Upper lobe of left lung (tissue), 6 donors: ENCODE data around the gene ILF3. TPM values are rescaled to one million over a fixed set of nuclear protein-coding genes. Genes with fewer than 3 reads are reported as not detected.

Experiments used
- ATAC-seq, 2 donors: fragments of 200-7000 bp; cut with Tn5 transposase; one replicate each; pipeline ENCODE4 v1.9.1; 2022; ENCODE audit warnings: mild to moderate bottlenecking in 2 of 2, moderate library complexity in 2 of 2; ENCODE audit not compliant: low FRiP score in 2 of 2
- DNase-seq, 2 donors: peaks; one replicate each; pipeline ENCODE4 v3.0.0-alpha.2; 2019 to 2020
- H3K27ac ChIP-seq, 4 donors: fragments of 200-600 bp; sonication (generic); one replicate each; pipeline ENCODE4 v1.5.1; 2016 to 2019
- H3K27me3 ChIP-seq, 4 donors: fragments of 200-600 bp; sonication (generic); one replicate each; pipeline ENCODE4 v1.5.1; 2017 to 2019
- H3K36me3 ChIP-seq, 4 donors: fragments of 200-600 bp; sonication (generic); one replicate each; pipeline ENCODE4 v1.5.1; 2016 to 2019
- H3K4me1 ChIP-seq, 4 donors: fragments of 200-600 bp; sonication (generic); one replicate each; pipeline ENCODE4 v1.5.1; 2018 to 2019
- H3K4me3 ChIP-seq, 4 donors: fragments of 200-600 bp; sonication (generic); one replicate each; pipeline ENCODE4 v1.5.1; 2017 to 2019; ENCODE audit warnings: mild to moderate bottlenecking in 2 of 4, moderate library complexity in 1 of 4
- H3K9me3 ChIP-seq, 4 donors: fragments of 200-600 bp; sonication (generic); one replicate each; pipeline ENCODE4 v1.5.1; 2018 to 2019
- EP300 ChIP-seq, 4 donors: sonication (generic); formaldehyde crosslinking; IDR thresholded peaks; one replicate each; pipeline ENCODE4 v1.5.1; 2017; ENCODE audit warnings: antibody characterized with exemption in 4 of 4, control low read depth in 2 of 4
- POLR2A ChIP-seq, 4 donors: fragments of 450-650 bp; IDR thresholded peaks; one replicate each; pipeline ENCODE4 v1.5.1; 2016 to 2017; ENCODE audit warnings: antibody characterized with exemption in 4 of 4, mild to moderate bottlenecking in 2 of 4
- POLR2AphosphoS5 ChIP-seq, 2 donors: sonication (generic); formaldehyde crosslinking; IDR thresholded peaks; one replicate each; pipeline ENCODE4 v1.5.1; 2017; ENCODE audit warnings: antibody characterized with exemption in 2 of 2
- WGBS, 2 donors: methylation state at CpG; one replicate each; pipeline ENCODE4 v1.1.5; 2017 to 2018; 5-methylcytosine and 5-hydroxymethylcytosine counted together
- total RNA-seq, 6 donors: library from RNA; depleted of rRNA in 4 of 6; stranded (reverse); fragments of >200 nt in 4 of 6; gene quantifications; one replicate each; pipeline versions ENCODE4 v1.1.0 to v1.2.1, GENCODE V29; 2016 to 2021
- TF ChIP-seq, protein P1 (sequence below), 6 experiments: fragments of 450-650 bp in 4 of 6; fragments of 200-600 bp in 2 of 6; sonication (generic) in 2 of 6; IDR thresholded peaks; one replicate each; pipeline ENCODE4 v1.5.1; 2016 to 2019; ENCODE audit warnings: antibody characterized with exemption in 6 of 6
- donor health status: DM: no; HTN: no; CAD: no; lungs with moderate emphysema.
- donor health status: DM: no; HTN: yes; CAD: no; lungs with severe emphysema.

The ILF3 gene
- total RNA-seq, 6 donors from 2014 or later = 121 to 193 (median 169) TPM

DNA sequence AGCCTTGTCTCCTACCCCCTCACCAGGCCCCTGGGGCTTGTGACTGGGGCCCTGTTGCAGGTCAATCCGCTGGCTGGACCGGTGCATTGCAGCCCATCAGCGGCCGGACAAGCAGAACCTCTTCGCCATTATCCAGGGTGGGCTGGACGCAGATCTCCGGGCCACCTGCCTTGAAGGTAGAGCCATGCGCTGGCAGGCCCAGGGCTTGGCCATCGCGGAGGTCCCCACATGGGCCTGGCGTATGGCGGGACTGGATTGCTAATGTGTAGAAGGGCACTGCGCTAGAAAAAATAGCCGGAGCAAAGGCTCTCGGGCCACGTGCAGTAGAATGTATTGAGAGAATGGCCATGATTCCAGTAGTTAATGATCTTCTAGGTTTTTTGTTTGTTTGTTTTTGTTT, 53.3 kb downstream of the ILF3 start:
- H3K27ac ChIP-seq = no peak overlapping the region
- ATAC-seq (no peak), DNase-seq (peak in 1 of 2 donors; percentile 58)
- no peaks in the 10 kb centered on the region for H3K9me3 ChIP-seq
- no peak overlapping the region for H3K4me3 ChIP-seq
- H3K36me3 ChIP-seq = peaks cover 0 to 22% (median 4%) of the 10 kb centered on the region in 4 donors
- H3K4me1 ChIP-seq = peaks cover 0 to under 1% (median 0%) of the 10 kb centered on the region in 4 donors
- 96 to 98% methylated on average over 13 of the region's 16 CpGs for WGBS, 2 donors
- H3K27me3 ChIP-seq = no peaks in the 10 kb centered on the region
- TF ChIP-seq, protein P1, sequence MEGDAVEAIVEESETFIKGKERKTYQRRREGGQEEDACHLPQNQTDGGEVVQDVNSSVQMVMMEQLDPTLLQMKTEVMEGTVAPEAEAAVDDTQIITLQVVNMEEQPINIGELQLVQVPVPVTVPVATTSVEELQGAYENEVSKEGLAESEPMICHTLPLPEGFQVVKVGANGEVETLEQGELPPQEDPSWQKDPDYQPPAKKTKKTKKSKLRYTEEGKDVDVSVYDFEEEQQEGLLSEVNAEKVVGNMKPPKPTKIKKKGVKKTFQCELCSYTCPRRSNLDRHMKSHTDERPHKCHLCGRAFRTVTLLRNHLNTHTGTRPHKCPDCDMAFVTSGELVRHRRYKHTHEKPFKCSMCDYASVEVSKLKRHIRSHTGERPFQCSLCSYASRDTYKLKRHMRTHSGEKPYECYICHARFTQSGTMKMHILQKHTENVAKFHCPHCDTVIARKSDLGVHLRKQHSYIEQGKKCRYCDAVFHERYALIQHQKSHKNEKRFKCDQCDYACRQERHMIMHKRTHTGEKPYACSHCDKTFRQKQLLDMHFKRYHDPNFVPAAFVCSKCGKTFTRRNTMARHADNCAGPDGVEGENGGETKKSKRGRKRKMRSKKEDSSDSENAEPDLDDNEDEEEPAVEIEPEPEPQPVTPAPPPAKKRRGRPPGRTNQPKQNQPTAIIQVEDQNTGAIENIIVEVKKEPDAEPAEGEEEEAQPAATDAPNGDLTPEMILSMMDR (IDR thresholded peaks at IDR 0.05) = no peak
- TF ChIP-seq EP300 (IDR thresholded peaks at IDR 0.05) (no peak), POLR2A (IDR thresholded peaks at IDR 0.05) (no peak), POLR2AphosphoS5 (IDR thresholded peaks at IDR 0.05) (no peak)

DNA sequence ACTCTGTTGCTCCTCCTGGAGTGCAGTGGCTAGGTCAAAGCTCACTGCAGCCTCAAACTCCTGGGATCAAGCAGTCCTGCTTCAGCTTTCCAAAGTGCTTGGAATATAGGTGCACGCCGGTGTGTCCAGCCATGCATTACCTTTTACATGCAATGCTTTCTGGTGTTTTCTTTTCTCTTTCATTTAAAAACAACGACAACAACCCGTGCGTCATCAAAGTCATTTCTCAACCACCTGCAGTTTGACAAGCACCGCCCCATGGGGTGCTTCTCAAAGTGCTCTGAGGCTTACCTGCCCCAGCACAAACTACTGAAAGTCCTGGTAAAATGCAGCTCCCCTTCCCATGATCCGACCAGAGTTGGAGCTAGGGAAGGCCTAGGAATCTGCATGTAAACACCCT, 54.1 kb downstream of the ILF3 start:
- Histone ChIP-seq H3K27me3 (no peaks in the 10 kb centered on the region), H3K4me3 (no peak overlapping the region), H3K27ac (no peak overlapping the region), H3K4me1 (no peaks in the 10 kb centered on the region), H3K9me3 (no peaks in the 10 kb centered on the region), H3K36me3 (peaks cover 0 to 30% (median 9%) of the 10 kb centered on the region in 4 donors)
- no peak for TF ChIP-seq POLR2A (IDR thresholded peaks at IDR 0.05)
- no peak for ATAC-seq
- 91 to 93% methylated on average over 7 of the region's 7 CpGs for WGBS, 2 donors
- DNase-seq = no peak

- Histone ChIP-seq H3K4me3 (no peak overlapping the region), H3K36me3 (peaks cover 0 to 30% (median 10%) of the 10 kb centered on the region in 4 donors), H3K9me3 (no peaks in the 10 kb centered on the region), H3K27me3 (no peaks in the 10 kb centered on the region), H3K4me1 (peaks cover 0 to 4% (median 3%) of the 10 kb centered on the region in 4 donors), H3K27ac (no peak overlapping the region)
- no peak for DNase-seq
- no peak for TF ChIP-seq EP300 (IDR thresholded peaks at IDR 0.05)
- no peak for TF ChIP-seq POLR2A (IDR thresholded peaks at IDR 0.05)
- TF ChIP-seq, protein P1 (IDR thresholded peaks at IDR 0.05) = no peak
- no peak for TF ChIP-seq POLR2AphosphoS5 (IDR thresholded peaks at IDR 0.05)
- no peak for ATAC-seq
- 82% methylated on average over 11 to 14 of the region's 14 CpGs for WGBS, 2 donors
Observed at GRCh38 chr19:10712045-10712444, 57.9 kb downstream of the ILF3 start.

GRCh38 chr19:10712754-10713153, 58.6 kb downstream of the ILF3 start:
- Histone ChIP-seq H3K27ac (no peak overlapping the region), H3K4me3 (no peak overlapping the region), H3K27me3 (no peaks in the 10 kb centered on the region), H3K36me3 (peaks cover 0 to 26% (median 10%) of the 10 kb centered on the region in 4 donors), H3K4me1 (peaks cover 0 to 6% (median 5%) of the 10 kb centered on the region in 4 donors), H3K9me3 (no peaks in the 10 kb centered on the region)
- TF ChIP-seq, protein P1 (IDR thresholded peaks at IDR 0.05) = no peak
- no peak for TF ChIP-seq POLR2A (IDR thresholded peaks at IDR 0.05)
- no peak for TF ChIP-seq POLR2AphosphoS5 (IDR thresholded peaks at IDR 0.05)
- TF ChIP-seq EP300 (IDR thresholded peaks at IDR 0.05) = no peak
- DNase-seq (peak in 1 of 2 donors; percentile 73), ATAC-seq (no peak)
- 94 to 96% methylated on average over 5 of the region's 23 CpGs for WGBS, 2 donors

- ATAC-seq = no peak
- no peaks in the 10 kb centered on the region for H3K9me3 ChIP-seq
- no peak overlapping the region for H3K27ac ChIP-seq
- DNase-seq = no peak
- no peak for TF ChIP-seq POLR2AphosphoS5 (IDR thresholded peaks at IDR 0.05)
- TF ChIP-seq POLR2A (IDR thresholded peaks at IDR 0.05) = no peak
- TF ChIP-seq, protein P1 (IDR thresholded peaks at IDR 0.05) = no peak
- no peak for TF ChIP-seq EP300 (IDR thresholded peaks at IDR 0.05)
- peaks cover 0 to 6% (median 5%) of the 10 kb centered on the region in 4 donors for H3K4me1 ChIP-seq
- 84 to 92% methylated on average over 4 to 5 of the region's 5 CpGs for WGBS, 2 donors
- H3K36me3 ChIP-seq = peaks cover 0 to 26% (median 10%) of the 10 kb centered on the region in 4 donors
- H3K27me3 ChIP-seq = no peaks in the 10 kb centered on the region
- no peak overlapping the region for H3K4me3 ChIP-seq
Observed at GRCh38 chr19:10713317-10713716, 59.2 kb downstream of the ILF3 start.
